SK-N-SH (cell line): ENCODE measurements around the gene SATL1. TPM values are rescaled to one million over a fixed set of nuclear protein-coding genes. Genes with fewer than 3 reads are reported as not detected.

Source experiments
- CTCF ChIA-PET: fragments of 300-600, 350-600 bp; formaldehyde crosslinking; extraction: SDS; loops from one replicate; lab custom pipeline; 2021; lab: Yijun Ruan, JAX
- POLR2A ChIA-PET: fragments of 350-600 bp; sonication (Branson Sonifier 250); formaldehyde crosslinking; extraction: SDS; loops from one replicate; lab custom pipeline; 2020; ENCODE audit warnings: antibody characterized with exemption, inconsistent platforms; lab: Yijun Ruan, JAX
- DNase-seq: peaks from one replicate; pipeline ENCODE4 v3.0.0; 2012
- H2AFZ ChIP-seq: fragments of 200-600 bp; sonication (generic); 2 replicates; pipeline ENCODE4 v1.8.1; 2016; ENCODE audit warnings: antibody characterized with exemption, mild to moderate bottlenecking, low read depth
- H3F3A ChIP-seq: fragments of 200-600 bp; sonication (generic); replicated peaks from 2 replicates; pipeline ENCODE3; 2016; ENCODE audit warnings: antibody characterized with exemption, mild to moderate bottlenecking; ENCODE audit not compliant: insufficient read depth
- H3K27ac ChIP-seq, 2 experiments: fragments of 200-500 bp in 1 of 2; fragments of 200-600 bp in 1 of 2; sonication (Bioruptor generic) in 1 of 2; sonication (generic), shearing (Covaris generic) in 1 of 2; 2 replicates each; pipeline versions ENCODE4 v1.5.1 to v1.6.1; 2014 to 2016; ENCODE audit warnings: low read depth in 2 of 2, inconsistent platforms in 1 of 2, low read length in 1 of 2, mild to moderate bottlenecking in 1 of 2, mixed read lengths in 1 of 2
- H3K27me3 ChIP-seq: fragments of 200-600 bp; sonication (generic), shearing (Covaris generic); 2 replicates; pipeline ENCODE4 v1.6.1; 2016; ENCODE audit warnings: mixed run types; ENCODE audit not compliant: insufficient read depth
- H3K36me3 ChIP-seq, 2 experiments: fragments of 200-500 bp in 1 of 2; fragments of 200-600 bp in 1 of 2; sonication (Bioruptor generic) in 1 of 2; sonication (generic) in 1 of 2; replicated peaks in 1 of 2; 2 replicates each; pipeline versions ENCODE3 to v1.5.1; 2014 to 2016; ENCODE audit warnings: low read length in 1 of 2, mild to moderate bottlenecking in 1 of 2; ENCODE audit not compliant: insufficient read depth in 2 of 2, control insufficient read depth in 1 of 2
- H3K4me1 ChIP-seq, 2 experiments: fragments of 200-500 bp in 1 of 2; fragments of 200-600 bp in 1 of 2; sonication (Bioruptor generic) in 1 of 2; sonication (generic), shearing (Covaris generic) in 1 of 2; 2 replicates each; pipeline versions ENCODE4 v1.5.1 to v1.6.1; 2014 to 2016; ENCODE audit warnings: low read depth in 1 of 2, low read length in 1 of 2, mixed run types in 1 of 2; ENCODE audit not compliant: insufficient read depth in 2 of 2, control insufficient read depth in 1 of 2
- H3K4me2 ChIP-seq: fragments of 200-600 bp; sonication (generic), shearing (Covaris generic); 2 replicates; pipeline ENCODE4 v1.6.1; 2017; ENCODE audit warnings: mixed run types
- H3K4me3 ChIP-seq, 2 experiments: fragments of 200-500 bp in 1 of 2; fragments of 200-600 bp in 1 of 2; sonication (Bioruptor generic) in 1 of 2; sonication (generic), shearing (Covaris generic) in 1 of 2; 2 replicates each; pipeline versions ENCODE4 v1.5.1 to v1.8.1; 2014 to 2016; ENCODE audit warnings: low read depth in 2 of 2, inconsistent platforms in 1 of 2, low read length in 1 of 2, mild to moderate bottlenecking in 1 of 2, mixed read lengths in 1 of 2, moderate library complexity in 1 of 2
- H3K79me2 ChIP-seq: fragments of 200-600 bp; sonication (generic); 2 replicates; pipeline ENCODE4 v1.8.1; 2017; ENCODE audit warnings: mild to moderate bottlenecking; ENCODE audit not compliant: insufficient read depth
- H3K9ac ChIP-seq: fragments of 200-600 bp; sonication (generic); 2 replicates; pipeline ENCODE4 v1.6.1; 2017; ENCODE audit warnings: mixed run types
- H3K9me2 ChIP-seq: fragments of 200-600 bp; sonication (generic); 2 replicates; pipeline ENCODE4 v1.6.1; 2017; ENCODE audit warnings: mixed run types
- H3K9me3 ChIP-seq: fragments of 200-600 bp; sonication (generic); 2 replicates; pipeline ENCODE4 v1.6.1; 2017; ENCODE audit warnings: mixed run types, mild to moderate bottlenecking, moderate library complexity
- H4K20me1 ChIP-seq: fragments of 200-600 bp; sonication (generic); 2 replicates; pipeline ENCODE4 v1.6.1; 2017; ENCODE audit warnings: mild to moderate bottlenecking, mixed run types; ENCODE audit not compliant: insufficient read depth
- CHD2 ChIP-seq: fragments of 150-350 bp; IDR thresholded peaks from 2 replicates; pipeline ENCODE4 v1.6.1; 2018; ENCODE audit warnings: low read length; ENCODE audit not compliant: partially characterized antibody
- EP300 ChIP-seq, 2 experiments: IDR thresholded peaks; 2 replicates each; pipeline versions ENCODE4 v1.4.0 to v1.6.1; 2012; ENCODE audit warnings: borderline replicate concordance in 1 of 2, low read depth in 1 of 2, low read length in 1 of 2
- FOXJ3 ChIP-seq: sonication (generic); formaldehyde crosslinking; IDR thresholded peaks from 2 replicates; pipeline ENCODE4 v1.5.1; 2020; ENCODE audit warnings: mild to moderate bottlenecking, missing genetic modification reagents
- GABPA ChIP-seq: IDR thresholded peaks from 2 replicates; pipeline ENCODE4 v1.4.0; 2012; ENCODE audit warnings: low read depth, mild to moderate bottlenecking
- IRF3 ChIP-seq: fragments of 150-350 bp; IDR thresholded peaks from 2 replicates; pipeline ENCODE4 v1.6.1; 2016; ENCODE audit warnings: mild to moderate bottlenecking, low read depth, low read length
- JUND ChIP-seq: IDR thresholded peaks from 2 replicates; pipeline ENCODE4 v1.4.0; 2012
- MEF2A ChIP-seq: IDR thresholded peaks from 2 replicates; pipeline ENCODE4 v1.4.0; 2012; ENCODE audit warnings: low read depth, borderline replicate concordance
- MXI1 ChIP-seq: IDR thresholded peaks from 2 replicates; pipeline ENCODE4 v1.6.1; 2012; ENCODE audit warnings: mild to moderate bottlenecking, low read depth, low read length, improper control_type of control experiment
- NFIC ChIP-seq: IDR thresholded peaks from 2 replicates; pipeline ENCODE4 v1.4.0; 2012; ENCODE audit warnings: borderline replicate concordance
- NRF1 ChIP-seq: IDR thresholded peaks from 2 replicates; pipeline ENCODE4 v1.6.1; 2012; ENCODE audit warnings: low read depth, mild to moderate bottlenecking, low read length
- POLR2AphosphoS5 ChIP-seq: IDR thresholded peaks from 2 replicates; pipeline ENCODE4 v1.6.1; 2012; ENCODE audit warnings: low read depth, low read length
- RAD21 ChIP-seq: IDR thresholded peaks from 2 replicates; pipeline ENCODE4 v1.6.1; 2012; ENCODE audit warnings: mild to moderate bottlenecking, low read length
- RCOR1 ChIP-seq: fragments of 150-350 bp; IDR thresholded peaks from 2 replicates; pipeline ENCODE4 v1.6.1; 2017; ENCODE audit warnings: antibody characterized with exemption, low read length
- REST ChIP-seq: IDR thresholded peaks from 2 replicates; pipeline ENCODE4 v1.6.1; 2012; ENCODE audit warnings: mild to moderate bottlenecking, low read depth, low read length, moderate library complexity
- RFX5 ChIP-seq: IDR thresholded peaks from 2 replicates; pipeline ENCODE4 v1.6.1; 2012; ENCODE audit warnings: mild to moderate bottlenecking, improper control_type of control experiment, low read length
- RXRA ChIP-seq: IDR thresholded peaks from 2 replicates; pipeline ENCODE4 v1.4.0; 2012; ENCODE audit warnings: low read depth, mild to moderate bottlenecking, borderline replicate concordance
- SIN3A ChIP-seq: IDR thresholded peaks from 2 replicates; pipeline ENCODE4 v1.6.1; 2012; ENCODE audit warnings: low read depth, mild to moderate bottlenecking, low read length, moderate library complexity, borderline replicate concordance
- SMC3 ChIP-seq: IDR thresholded peaks from 2 replicates; pipeline ENCODE4 v1.6.1; 2012; ENCODE audit warnings: low read depth, low read length, improper control_type of control experiment
- TAF1 ChIP-seq: IDR thresholded peaks from 2 replicates; pipeline ENCODE4 v1.6.1; 2012; ENCODE audit warnings: low read depth, mild to moderate bottlenecking, low read length, moderate library complexity, borderline replicate concordance
- TCF12 ChIP-seq: IDR thresholded peaks from 2 replicates; pipeline ENCODE4 v1.4.0; 2012
- TEAD4 ChIP-seq: IDR thresholded peaks from 2 replicates; pipeline ENCODE4 v1.4.0; 2012; ENCODE audit warnings: mild to moderate bottlenecking, borderline replicate concordance; ENCODE audit not compliant: insufficient read depth
- WGBS: methylation state at CpG from one replicate; pipeline ENCODE4 v1.1.6; 2017; ENCODE audit warnings: low lambda C conversion rate; 5-methylcytosine and 5-hydroxymethylcytosine counted together
- polyA plus RNA-seq, 3 experiments: library from polyadenylated mRNA; depleted of rRNA; stranded (reverse); fragments of >200 nt; gene quantifications; 2 replicates each; pipeline ENCODE4 v1.2.3, GENCODE V29; 2012
- TF ChIP-seq, protein P1 (sequence below): fragments of 200-600 bp; sonication (generic); IDR thresholded peaks from 2 replicates; pipeline ENCODE4 v1.6.1; 2017; ENCODE audit warnings: antibody characterized with exemption, mild to moderate bottlenecking, moderate library complexity

The SATL1 gene
- polyA plus RNA-seq, 1 of the 3 experiments (the other 2 are of a cell fraction) = not detected

DNA sequence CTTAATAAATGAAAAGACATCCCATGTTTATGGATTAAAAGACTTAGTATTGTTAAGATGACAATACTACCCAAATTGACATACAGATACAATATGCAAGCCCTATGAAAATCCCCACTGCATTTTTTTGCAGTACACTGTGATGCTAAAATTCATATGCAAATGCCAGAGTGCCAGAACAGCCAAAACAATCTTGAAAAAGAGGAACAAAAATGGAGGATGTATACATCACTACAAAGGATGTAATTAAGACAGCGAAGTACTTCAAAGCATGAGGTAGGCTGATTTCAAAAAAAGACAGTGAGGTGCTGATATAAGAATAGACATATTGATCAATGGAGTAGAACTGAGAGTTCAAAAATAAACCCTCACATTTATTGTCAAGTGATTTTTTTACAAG is 47.3 kb downstream of the SATL1 start:
- Histone ChIP-seq H3K9ac (no peak overlapping the region), H3K27me3 (no peaks in the 10 kb centered on the region), H3K4me1 (no peaks in the 10 kb centered on the region), H3K9me2 (no peaks in the 10 kb centered on the region), H2AFZ (no peak overlapping the region), H3K9me3 (no peaks in the 10 kb centered on the region), H3K4me2 (no peak overlapping the region)
- 25% methylated on average over 1 of the region's 1 CpG for WGBS
- CTCF ChIA-PET = interaction anchor here (0.6 kb wide), 1 partner anchor 31 kb away, joined by 3 read pairs; no protein-coding TSS in a partner anchor
- POLR2A ChIA-PET = no interaction called here
- TF ChIP-seq GABPA = no peak
- TF ChIP-seq SIN3A = no peak
- TF ChIP-seq JUND = no peak
- no peak for TF ChIP-seq MXI1
- TF ChIP-seq TCF12 = no peak
- no peak for TF ChIP-seq SMC3
- TF ChIP-seq RCOR1 = no peak
- TF ChIP-seq POLR2AphosphoS5 = no peak
- TF ChIP-seq EP300 (IDR thresholded peaks at IDR 0.05; ENCODE audit: borderline replicate concordance in 1 of 2, low read depth in 1 of 2, low read length in 1 of 2) = no peak
- TF ChIP-seq FOXJ3 = no peak
- TF ChIP-seq TAF1 = no peak
- TF ChIP-seq NFIC = no peak
- no peak for TF ChIP-seq RFX5
- no peak for TF ChIP-seq REST
- no peak for TF ChIP-seq RAD21
- TF ChIP-seq NRF1 = no peak
- TF ChIP-seq, all 33 proteins: peak for 0
- H3K4me3 ChIP-seq = no peak overlapping the region
- no peaks in the 10 kb centered on the region for H3K79me2 ChIP-seq
- no peaks in the 10 kb centered on the region for H3F3A ChIP-seq
- H3K27ac ChIP-seq = no peak overlapping the region
- H3K36me3 ChIP-seq = no peaks in the 10 kb centered on the region
- DNase-seq = no peak
- H4K20me1 ChIP-seq = no peaks in the 10 kb centered on the region

DNA sequence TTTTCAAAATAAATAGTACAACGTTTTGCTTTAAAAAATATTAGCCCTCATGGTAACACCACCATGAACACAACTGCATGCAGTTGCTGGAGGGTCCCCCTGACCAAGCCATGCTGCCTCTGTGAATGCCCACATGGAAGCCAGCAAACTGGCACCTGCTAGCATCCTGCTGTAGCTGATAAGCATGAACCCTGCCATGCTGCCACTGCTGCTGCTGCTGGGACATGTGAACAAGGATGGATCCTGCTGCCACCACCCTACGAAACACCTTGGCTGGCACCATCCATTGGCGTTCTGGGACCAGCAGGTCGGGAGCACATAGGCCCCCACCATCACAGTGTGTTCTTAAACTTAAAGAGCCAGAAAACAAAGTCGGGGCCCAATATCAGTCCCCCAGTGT is 83.9 kb downstream of the SATL1 start:
- TF ChIP-seq IRF3 = no peak
- TF ChIP-seq CHD2 = no peak
- no peak for TF ChIP-seq MXI1
- no peak for TF ChIP-seq JUND
- TF ChIP-seq, protein P1, sequence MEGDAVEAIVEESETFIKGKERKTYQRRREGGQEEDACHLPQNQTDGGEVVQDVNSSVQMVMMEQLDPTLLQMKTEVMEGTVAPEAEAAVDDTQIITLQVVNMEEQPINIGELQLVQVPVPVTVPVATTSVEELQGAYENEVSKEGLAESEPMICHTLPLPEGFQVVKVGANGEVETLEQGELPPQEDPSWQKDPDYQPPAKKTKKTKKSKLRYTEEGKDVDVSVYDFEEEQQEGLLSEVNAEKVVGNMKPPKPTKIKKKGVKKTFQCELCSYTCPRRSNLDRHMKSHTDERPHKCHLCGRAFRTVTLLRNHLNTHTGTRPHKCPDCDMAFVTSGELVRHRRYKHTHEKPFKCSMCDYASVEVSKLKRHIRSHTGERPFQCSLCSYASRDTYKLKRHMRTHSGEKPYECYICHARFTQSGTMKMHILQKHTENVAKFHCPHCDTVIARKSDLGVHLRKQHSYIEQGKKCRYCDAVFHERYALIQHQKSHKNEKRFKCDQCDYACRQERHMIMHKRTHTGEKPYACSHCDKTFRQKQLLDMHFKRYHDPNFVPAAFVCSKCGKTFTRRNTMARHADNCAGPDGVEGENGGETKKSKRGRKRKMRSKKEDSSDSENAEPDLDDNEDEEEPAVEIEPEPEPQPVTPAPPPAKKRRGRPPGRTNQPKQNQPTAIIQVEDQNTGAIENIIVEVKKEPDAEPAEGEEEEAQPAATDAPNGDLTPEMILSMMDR = no peak
- TF ChIP-seq TCF12 = no peak
- no peak for TF ChIP-seq TEAD4
- no peak for TF ChIP-seq NFIC
- no peak for TF ChIP-seq MEF2A
- TF ChIP-seq SMC3 = no peak
- TF ChIP-seq TAF1 = no peak
- no peak for TF ChIP-seq RXRA
- TF ChIP-seq, all 33 proteins: peak for 0
- DNase-seq = no peak
- Histone ChIP-seq H3K36me3 (no peaks in the 10 kb centered on the region), H3F3A (no peaks in the 10 kb centered on the region), H3K79me2 (no peaks in the 10 kb centered on the region), H3K4me1 (no peaks in the 10 kb centered on the region), H3K9me3 (0 out of 2 replicates have a peak, but pooled peaks cover 3% of the 10 kb centered on the region), H3K9ac (no peak overlapping the region), H3K27ac (no peak overlapping the region), H3K4me3 (no peak overlapping the region), H3K4me2 (no peak overlapping the region), H2AFZ (no peak overlapping the region), H3K9me2 (no peaks in the 10 kb centered on the region), H3K27me3 (no peaks in the 10 kb centered on the region), H4K20me1 (no peaks in the 10 kb centered on the region)
- 2% methylated on average over 3 of the region's 5 CpGs for WGBS
- ChIA-PET CTCF (no interaction called here), POLR2A (no interaction called here)
